ENCODE measurements around the gene SEMA4D. TPM values are rescaled to one million over a fixed set of nuclear protein-coding genes. Genes with fewer than 3 reads are reported as not detected.
A peak's percentile ranks its signal among the peaks of the same experiment; 100 is the strongest.

SEMA4D gene
- total and polyA plus RNA-seq, 7 donors: 1.4 to 35.1 (median 4.6) TPM

DNA sequence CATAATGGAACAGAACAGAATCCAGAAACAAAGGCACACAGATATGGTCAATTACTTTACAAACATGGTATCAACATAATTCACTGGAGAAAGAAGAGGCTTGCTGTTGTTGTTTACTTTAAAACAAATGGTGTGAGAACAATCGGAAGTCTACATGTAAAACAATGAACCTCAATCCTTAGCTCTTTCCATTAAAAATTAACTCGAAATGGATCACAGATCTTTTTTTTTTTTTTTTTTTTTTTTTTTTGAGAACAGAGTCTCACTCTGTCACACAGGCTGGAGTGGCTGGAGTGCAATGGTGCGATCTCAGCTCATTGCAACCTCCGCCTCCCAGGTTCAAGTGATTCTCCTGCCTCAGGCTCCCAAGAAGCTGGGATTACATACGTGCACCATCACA is 9.8 kb downstream of the SEMA4D start:
- Histone ChIP-seq H3K4me3 (no peak overlapping the region), H3K9me3 (peaks cover 0 to 3% (median 1%) of the 10 kb centered on the region in 4 donors), H3K36me3 (no peaks in the 10 kb centered on the region), H3K27ac (no peak overlapping the region), H3K27me3 (no peaks in the 10 kb centered on the region), H3K4me1 (no peaks in the 10 kb centered on the region)
- TF ChIP-seq, protein P1, sequence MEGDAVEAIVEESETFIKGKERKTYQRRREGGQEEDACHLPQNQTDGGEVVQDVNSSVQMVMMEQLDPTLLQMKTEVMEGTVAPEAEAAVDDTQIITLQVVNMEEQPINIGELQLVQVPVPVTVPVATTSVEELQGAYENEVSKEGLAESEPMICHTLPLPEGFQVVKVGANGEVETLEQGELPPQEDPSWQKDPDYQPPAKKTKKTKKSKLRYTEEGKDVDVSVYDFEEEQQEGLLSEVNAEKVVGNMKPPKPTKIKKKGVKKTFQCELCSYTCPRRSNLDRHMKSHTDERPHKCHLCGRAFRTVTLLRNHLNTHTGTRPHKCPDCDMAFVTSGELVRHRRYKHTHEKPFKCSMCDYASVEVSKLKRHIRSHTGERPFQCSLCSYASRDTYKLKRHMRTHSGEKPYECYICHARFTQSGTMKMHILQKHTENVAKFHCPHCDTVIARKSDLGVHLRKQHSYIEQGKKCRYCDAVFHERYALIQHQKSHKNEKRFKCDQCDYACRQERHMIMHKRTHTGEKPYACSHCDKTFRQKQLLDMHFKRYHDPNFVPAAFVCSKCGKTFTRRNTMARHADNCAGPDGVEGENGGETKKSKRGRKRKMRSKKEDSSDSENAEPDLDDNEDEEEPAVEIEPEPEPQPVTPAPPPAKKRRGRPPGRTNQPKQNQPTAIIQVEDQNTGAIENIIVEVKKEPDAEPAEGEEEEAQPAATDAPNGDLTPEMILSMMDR (IDR thresholded peaks at IDR 0.05): no peak
- TF ChIP-seq EP300 (IDR thresholded peaks at IDR 0.05) (no peak), POLR2A (IDR thresholded peaks at IDR 0.05) (no peak), POLR2AphosphoS5 (IDR thresholded peaks at IDR 0.05) (no peak)
- intact Hi-C loops (cut with DNase I): no loop called here
- 87 to 97% methylated on average over 5 of the region's 5 CpGs for WGBS, 2 donors
- DNase-seq: no peak

DNA sequence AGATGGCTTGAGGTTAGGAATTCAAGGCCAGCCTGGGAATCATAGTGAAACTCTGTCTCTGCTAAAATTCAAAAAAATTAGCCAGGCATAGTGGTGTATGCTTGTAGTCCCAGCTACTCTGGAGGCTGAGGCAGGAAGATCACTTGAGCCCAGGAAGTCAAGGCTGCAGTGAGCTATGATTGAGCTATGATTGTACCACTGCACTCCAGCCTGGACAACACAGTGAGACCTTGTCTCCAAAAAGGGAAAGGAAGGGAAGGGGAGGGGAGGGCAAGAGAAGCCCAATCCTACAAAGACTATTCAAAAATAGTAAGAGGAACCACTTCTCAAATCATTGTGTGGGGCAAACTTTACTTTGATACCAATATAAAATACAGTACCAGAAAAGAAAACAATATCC is 11.2 kb downstream of the SEMA4D start:
- no peak for DNase-seq
- intact Hi-C loops (cut with DNase I): no loop called here
- TF ChIP-seq POLR2A (IDR thresholded peaks at IDR 0.05) (no peak), POLR2AphosphoS5 (IDR thresholded peaks at IDR 0.05) (no peak), EP300 (IDR thresholded peaks at IDR 0.05) (no peak)
- TF ChIP-seq, protein P1 (IDR thresholded peaks at IDR 0.05): no peak
- no peak overlapping the region for H3K4me3 ChIP-seq
- no peak overlapping the region for H3K27ac ChIP-seq
- no peaks in the 10 kb centered on the region for H3K36me3 ChIP-seq
- H3K27me3 ChIP-seq: no peaks in the 10 kb centered on the region
- peaks cover 0 to 3% (median 1%) of the 10 kb centered on the region in 4 donors for H3K9me3 ChIP-seq
- no peaks in the 10 kb centered on the region for H3K4me1 ChIP-seq

DNA sequence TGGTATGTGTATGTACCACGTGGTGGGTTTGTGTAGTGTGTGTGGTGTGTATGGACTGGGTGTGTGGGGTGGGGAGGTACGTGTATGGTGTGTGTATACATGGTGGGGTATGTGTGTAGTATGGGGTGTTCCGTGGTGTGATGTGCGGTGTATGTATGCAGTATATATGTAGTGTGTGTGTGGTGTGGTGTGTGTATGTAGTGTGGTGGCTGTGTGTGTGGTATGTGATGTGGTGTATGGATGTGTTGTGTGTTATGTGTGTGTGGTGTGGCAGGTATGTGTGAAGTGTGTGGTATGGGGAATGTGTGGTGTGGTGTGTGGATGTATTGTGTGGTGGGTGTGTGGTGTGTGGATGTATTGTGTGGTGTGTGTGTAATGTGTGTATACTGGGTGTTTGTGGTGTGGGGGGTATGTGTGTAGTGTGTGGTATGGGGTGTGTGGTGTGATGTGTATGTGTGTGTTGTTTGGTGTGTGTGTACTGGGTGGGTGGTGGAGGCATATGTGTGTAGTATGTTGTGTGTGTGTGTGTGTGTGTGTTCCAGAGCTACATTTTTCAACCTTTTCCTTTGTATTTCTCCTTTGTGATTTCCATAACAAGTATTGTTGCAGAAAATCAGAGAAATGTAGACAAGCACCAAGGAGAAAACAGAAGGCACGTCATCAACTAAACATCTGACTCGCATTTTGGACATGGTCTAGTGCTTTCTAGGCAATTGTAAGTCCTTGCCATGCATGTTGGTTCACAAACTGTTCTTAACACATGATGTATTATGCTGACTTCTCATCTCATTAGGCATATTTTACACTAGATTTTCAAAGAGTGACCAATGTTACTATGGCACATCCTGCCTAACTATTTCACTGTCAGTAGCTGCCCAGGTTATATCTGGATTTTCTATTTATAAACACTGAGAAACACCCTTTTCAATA is 13.2 kb downstream of the SEMA4D start:
- H3K36me3 ChIP-seq: no peaks in the 10 kb centered on the region

DNA sequence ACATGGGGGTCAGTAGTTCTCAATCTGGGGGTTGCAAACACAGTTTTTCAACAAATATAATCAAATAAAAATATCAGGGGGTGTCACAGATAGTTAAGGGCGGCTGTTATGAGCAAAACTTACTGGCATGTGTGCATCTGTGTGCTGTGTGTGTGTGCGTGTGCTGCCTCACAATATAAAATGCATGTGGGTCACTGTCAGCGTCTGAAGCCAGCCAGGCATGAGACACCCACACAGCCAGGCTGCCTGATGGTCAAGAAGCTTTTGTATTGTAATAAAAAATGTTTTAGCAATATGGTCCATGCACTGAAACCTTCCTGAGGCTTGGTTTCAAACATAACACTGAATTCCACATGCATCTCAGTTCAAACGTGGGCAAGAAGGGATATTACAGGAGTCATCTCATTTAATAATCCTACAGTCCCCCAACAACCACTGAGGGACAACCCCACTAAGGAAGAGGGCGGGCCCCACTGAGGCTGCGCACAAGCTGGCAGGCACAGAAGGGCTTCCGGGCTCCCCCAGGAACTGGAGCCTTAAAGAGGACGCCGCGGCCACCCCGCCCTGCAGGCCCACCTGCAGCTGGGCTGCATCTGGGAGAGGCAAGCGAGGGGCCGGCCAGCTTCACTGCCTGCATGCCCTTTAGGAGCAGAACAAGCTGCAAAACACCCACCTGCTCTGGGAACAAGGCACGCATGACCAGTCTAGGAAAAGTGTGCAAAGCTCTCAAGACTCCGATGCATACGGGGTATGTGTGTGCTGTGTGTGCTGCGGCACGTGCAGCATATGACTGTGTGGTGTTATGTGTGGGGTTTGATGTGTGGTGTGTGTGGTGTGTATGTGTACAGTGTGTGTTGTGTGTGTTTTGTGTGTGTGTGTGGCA is 14.1 kb downstream of the SEMA4D start:
- H3K27ac ChIP-seq: no peak overlapping the region
- intact Hi-C loops (cut with DNase I): no loop called here
- no peak for DNase-seq
- H3K27me3 ChIP-seq: no peaks in the 10 kb centered on the region
- peak overlapping the region in 1 of 4 donors; percentile 10 for H3K4me3 ChIP-seq
- no peaks in the 10 kb centered on the region for H3K4me1 ChIP-seq
- 47 to 84% methylated on average over 18 of the region's 18 CpGs for WGBS, 2 donors
- peaks cover 0 to 4% (median 2%) of the 10 kb centered on the region in 4 donors for H3K9me3 ChIP-seq
- TF ChIP-seq POLR2A (IDR thresholded peaks at IDR 0.05) (no peak), EP300 (IDR thresholded peaks at IDR 0.05) (no peak), POLR2AphosphoS5 (IDR thresholded peaks at IDR 0.05) (no peak)
- TF ChIP-seq, protein P1 (IDR thresholded peaks at IDR 0.05): no peak
- H3K36me3 ChIP-seq: no peaks in the 10 kb centered on the region

More for the DNA sequence above, 13.2 kb downstream of the SEMA4D start:
- Histone ChIP-seq H3K4me3 (peak overlapping the region in 1 of 4 donors; percentile 10), H3K9me3 (peaks cover 0 to 3% (median 1%) of the 10 kb centered on the region in 4 donors), H3K27me3 (no peaks in the 10 kb centered on the region), H3K4me1 (no peaks in the 10 kb centered on the region), H3K27ac (no peak overlapping the region)
- TF ChIP-seq EP300 (IDR thresholded peaks at IDR 0.05) (no peak), POLR2AphosphoS5 (IDR thresholded peaks at IDR 0.05) (no peak)
- TF ChIP-seq, protein P1 (IDR thresholded peaks at IDR 0.05): no peak
- 80 to 86% methylated on average over 6 of the region's 6 CpGs for WGBS, 2 donors
- intact Hi-C loops (cut with DNase I): no loop called here
- no peak for DNase-seq
